ENCODE results near the gene ACTR1B.
"Not testable (repeated sequence)": the region's sequence is repeated elsewhere in the genome, so short reads cannot be mapped to it uniquely, and the experiment has no call there.

ACTR1B gene

GRCh38 chr2:97622976-97623375 is 40.9 kb downstream of the ACTR1B start:
- H3K27ac ChIP-seq (replicated peaks); DNase-seq (ENCODE audit: low read depth in 1 of 2, low spot score in 1 of 2); H3K4me3 ChIP-seq (replicated peaks; ENCODE audit: insufficient read depth, low read length); H3K27me3 ChIP-seq (ENCODE audit: insufficient read depth, poor library complexity, severe bottlenecking): not testable (repeated sequence)

- not testable (repeated sequence) for H3K27me3 ChIP-seq (ENCODE audit: insufficient read depth, poor library complexity, severe bottlenecking); DNase-seq (ENCODE audit: low read depth in 1 of 2, low spot score in 1 of 2); H3K4me3 ChIP-seq (replicated peaks; ENCODE audit: insufficient read depth, low read length); H3K27ac ChIP-seq (replicated peaks)
These were observed 43.4 kb downstream of the ACTR1B start for GRCh38 chr2:97620492-97620891.

- H3K4me3 ChIP-seq (replicated peaks; ENCODE audit: insufficient read depth, low read length); H3K27ac ChIP-seq (replicated peaks); H3K27me3 ChIP-seq (ENCODE audit: insufficient read depth, poor library complexity, severe bottlenecking); DNase-seq (ENCODE audit: low read depth in 1 of 2, low spot score in 1 of 2): not testable (repeated sequence)
These were observed 44.7 kb downstream of the ACTR1B start for GRCh38 chr2:97618939-97619827.

- H3K4me3 ChIP-seq (replicated peaks; ENCODE audit: insufficient read depth, low read length): no peak overlapping the region
- DNase-seq (ENCODE audit: low read depth in 1 of 2, low spot score in 1 of 2): no peak
- TF ChIP-seq CTCF (IDR thresholded peaks at IDR 0.05; ENCODE audit: insufficient read depth, low read length): no peak
- no peak for TF ChIP-seq POLR2AphosphoS5 (IDR thresholded peaks at IDR 0.05; ENCODE audit: low read depth)
- TF ChIP-seq SPI1 (IDR thresholded peaks at IDR 0.05; ENCODE audit: borderline replicate concordance, low read depth): no peak
- TF ChIP-seq GABPA (IDR thresholded peaks at IDR 0.05; ENCODE audit: low read depth): no peak
- no peak for TF ChIP-seq REST (IDR thresholded peaks at IDR 0.05; ENCODE audit: insufficient replicate concordance, low read depth)
- no peaks in the 10 kb centered on the region for H3K27me3 ChIP-seq (ENCODE audit: insufficient read depth, poor library complexity, severe bottlenecking)
- H3K27ac ChIP-seq (replicated peaks): no peak overlapping the region
These were observed 45.9 kb downstream of the ACTR1B start for GRCh38 chr2:97617911-97618310.

- not testable (repeated sequence) for H3K27me3 ChIP-seq (ENCODE audit: insufficient read depth, poor library complexity, severe bottlenecking); H3K4me3 ChIP-seq (replicated peaks; ENCODE audit: insufficient read depth, low read length); H3K27ac ChIP-seq (replicated peaks); DNase-seq (ENCODE audit: low read depth in 1 of 2, low spot score in 1 of 2)
These were observed 48.1 kb downstream of the ACTR1B start for GRCh38 chr2:97615746-97616145.

- not testable (repeated sequence) for H3K27me3 ChIP-seq (ENCODE audit: insufficient read depth, poor library complexity, severe bottlenecking); DNase-seq (ENCODE audit: low read depth in 1 of 2, low spot score in 1 of 2); H3K27ac ChIP-seq (replicated peaks); H3K4me3 ChIP-seq (replicated peaks; ENCODE audit: insufficient read depth, low read length)
These were observed 51.9 kb downstream of the ACTR1B start for GRCh38 chr2:97611895-97612294.

- DNase-seq (ENCODE audit: low read depth in 1 of 2, low spot score in 1 of 2); H3K27me3 ChIP-seq (ENCODE audit: insufficient read depth, poor library complexity, severe bottlenecking); H3K4me3 ChIP-seq (replicated peaks; ENCODE audit: insufficient read depth, low read length); H3K27ac ChIP-seq (replicated peaks): not testable (repeated sequence)
These were observed 55.1 kb downstream of the ACTR1B start for GRCh38 chr2:97608745-97609144.

All from HL-60 (cell line).